HPDE6-E6E7 (cell line): ENCODE results near the gene MRPL47.
"Not testable (repeated sequence)": the region's sequence is repeated elsewhere in the genome, so short reads cannot be mapped to it uniquely, and the experiment has no call there.

ENCODE experiments used
- DNase-seq: peaks from one replicate; pipeline ENCODE4 v3.0.0; 2011; ENCODE audit warnings: missing footprints; ENCODE audit errors: extremely low spot score

MRPL47 gene

GRCh38 chr3:179604321-179605078 is at the start of gene MRPL47, which contains the start of gene NDUFB5:
TSS of gene MRPL47 (minus strand) at chr3:179604638. CDS start at chr3:179604624, 14 bp downstream.
TSS of gene NDUFB5 (plus strand) at chr3:179604794. CDS start at chr3:179604816, 22 bp downstream.
- peak; percentile 92 for DNase-seq

DNA sequence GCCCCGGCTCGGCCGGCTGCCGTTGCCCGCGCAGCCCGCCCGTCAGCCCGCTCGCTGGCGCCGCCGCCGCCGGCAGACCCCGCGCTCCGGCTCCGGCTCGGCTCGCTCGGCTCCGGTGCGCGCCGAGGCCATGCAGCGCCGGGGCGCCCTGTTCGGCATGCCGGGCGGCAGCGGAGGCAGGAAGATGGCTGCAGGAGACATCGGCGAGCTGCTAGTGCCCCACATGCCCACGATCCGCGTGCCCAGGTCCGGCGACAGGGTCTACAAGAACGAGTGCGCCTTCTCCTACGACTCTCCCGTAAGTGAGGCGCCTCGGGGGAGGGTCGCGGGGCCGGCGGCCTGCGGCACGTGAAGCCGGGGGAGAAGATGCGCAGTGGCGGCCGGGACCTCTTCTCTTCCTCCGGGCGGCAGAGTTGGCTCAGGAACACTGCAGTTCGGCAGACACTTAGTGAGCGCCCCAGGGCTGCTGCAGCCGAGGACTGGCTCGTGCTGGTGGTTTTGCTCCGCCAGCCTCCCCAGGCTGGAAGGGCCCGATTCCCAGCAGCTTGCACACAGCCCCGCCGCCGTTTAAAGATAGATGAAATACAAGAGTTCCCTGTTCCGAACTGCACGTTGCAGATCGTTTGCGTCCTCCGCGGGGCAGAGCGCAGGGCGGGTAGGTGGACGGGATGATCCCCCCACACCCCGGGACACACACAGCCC is 48.8 kb upstream of the MRPL47 start:
- DNase-seq = peak; percentile 69

- peak; percentile 50 for DNase-seq
Observed at GRCh38 chr3:179652447-179653095, 48.1 kb upstream of the MRPL47 start, which contains the start of gene USP13. TSS of gene USP13 (plus strand) at chr3:179653040. CDS start at chr3:179653226, 186 bp downstream.

DNA sequence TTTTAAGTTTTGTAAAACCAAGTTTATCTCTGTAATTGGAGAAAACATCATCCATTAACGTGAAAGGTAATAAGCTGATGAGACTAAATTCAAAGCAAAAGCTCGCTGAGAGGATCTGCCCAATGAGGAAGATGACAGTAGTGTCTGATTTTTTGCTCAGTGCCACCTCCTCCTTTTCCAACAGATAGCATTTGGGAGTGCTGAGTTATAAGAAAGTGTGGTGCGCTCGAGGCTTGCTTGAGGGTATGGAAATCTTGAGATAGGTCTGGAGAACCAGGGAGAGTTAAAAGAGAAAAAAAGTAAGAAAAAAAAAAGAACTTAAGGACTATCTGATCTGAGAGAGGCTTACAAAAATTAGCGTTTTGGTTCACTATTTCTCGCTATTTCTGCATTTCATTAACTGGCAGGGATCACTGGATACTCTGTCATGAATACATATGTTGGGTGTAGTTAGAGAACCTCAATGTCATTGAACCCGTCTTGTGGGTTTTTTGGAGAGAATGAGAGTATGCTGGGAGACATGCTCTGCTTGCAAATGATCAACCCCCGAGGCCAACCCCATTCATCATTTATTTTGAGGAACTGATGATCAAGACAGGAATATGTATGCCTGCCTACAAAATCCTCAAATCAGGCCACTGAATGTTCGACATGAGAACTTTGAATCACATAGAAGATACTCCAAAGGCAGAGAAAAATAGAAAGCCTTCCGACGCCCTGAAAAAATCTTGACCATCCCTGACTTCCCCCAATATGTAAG is 47.4 kb upstream of the MRPL47 start:
- DNase-seq = no peak

DNA sequence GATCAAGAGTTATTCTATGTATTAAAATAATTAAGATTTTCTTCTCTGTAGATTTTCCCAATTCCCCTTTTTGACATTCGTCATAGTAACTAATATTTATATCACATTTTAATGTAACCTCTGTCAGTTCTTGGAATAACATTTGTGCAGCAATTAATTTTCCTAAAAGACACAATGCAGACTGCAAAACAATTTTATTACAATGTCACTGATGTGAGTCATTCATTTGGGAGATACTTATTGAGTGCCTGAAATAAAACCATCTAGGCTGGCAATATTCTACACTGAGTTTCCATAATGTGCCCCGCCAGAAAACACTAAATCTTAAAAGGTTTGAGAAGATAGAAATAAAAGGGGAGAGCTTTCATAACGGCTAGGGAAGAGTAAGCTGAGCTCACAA is 41.7 kb upstream of the MRPL47 start:
- DNase-seq = no peak

DNA sequence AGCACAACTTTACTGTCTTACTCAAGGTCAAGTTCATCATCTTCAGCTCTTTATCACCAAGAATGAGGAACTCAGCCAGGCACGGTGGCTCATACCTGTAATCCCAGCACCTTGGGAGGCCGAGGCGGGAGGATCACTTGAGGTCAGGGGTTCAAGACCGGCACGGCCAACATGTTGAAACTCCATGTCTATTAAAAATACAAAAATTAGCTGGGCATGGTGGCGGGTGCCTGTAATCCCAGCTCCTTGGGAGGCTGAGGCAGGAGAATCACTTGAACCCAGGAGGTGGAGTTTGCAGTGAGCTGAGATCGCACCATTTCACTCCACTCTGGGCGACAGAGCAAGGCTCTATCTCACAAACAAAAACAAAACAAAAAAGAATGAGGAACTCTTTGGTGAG is 39.4 kb upstream of the MRPL47 start:
- DNase-seq = not testable (repeated sequence)

DNA sequence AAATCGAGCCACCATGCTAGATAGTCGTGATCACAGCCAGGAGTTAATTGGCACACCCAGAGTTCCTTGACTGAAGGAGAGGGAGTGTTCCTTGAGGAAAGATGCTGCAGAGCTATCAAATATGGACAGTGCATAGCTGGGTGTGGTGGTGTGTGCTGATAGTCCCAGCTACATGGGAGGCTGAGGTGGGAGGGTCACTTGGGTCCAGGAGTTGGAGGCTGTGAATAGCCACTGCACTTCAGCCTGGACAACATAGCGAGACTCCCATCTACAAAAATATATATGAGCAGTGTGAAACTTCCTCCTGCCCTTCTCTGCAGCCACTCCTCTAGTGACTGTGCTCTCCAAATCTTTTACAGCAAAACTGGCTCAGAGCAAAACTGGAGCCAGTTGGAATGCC is 38.4 kb upstream of the MRPL47 start:
- DNase-seq = no peak

DNA sequence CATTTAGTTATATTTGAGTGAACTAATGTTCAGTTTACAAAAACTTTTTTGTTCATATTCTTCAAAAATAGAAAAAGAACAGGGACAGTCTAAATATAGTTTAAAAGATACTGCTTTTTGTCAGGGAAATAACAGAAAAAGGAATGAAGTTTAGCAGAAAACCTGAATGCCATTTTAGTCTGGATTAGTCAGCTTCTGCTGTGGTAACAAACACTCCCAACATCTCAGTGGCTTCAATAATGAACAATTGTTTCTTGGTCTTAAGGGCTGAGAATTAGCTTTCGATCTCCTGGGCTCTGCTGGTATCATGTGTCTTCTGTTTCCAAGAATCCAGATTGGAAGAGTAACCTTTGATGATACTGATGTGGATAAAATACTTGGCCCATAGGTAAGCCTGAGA is 36.0 kb upstream of the MRPL47 start:
- no peak for DNase-seq

DNA sequence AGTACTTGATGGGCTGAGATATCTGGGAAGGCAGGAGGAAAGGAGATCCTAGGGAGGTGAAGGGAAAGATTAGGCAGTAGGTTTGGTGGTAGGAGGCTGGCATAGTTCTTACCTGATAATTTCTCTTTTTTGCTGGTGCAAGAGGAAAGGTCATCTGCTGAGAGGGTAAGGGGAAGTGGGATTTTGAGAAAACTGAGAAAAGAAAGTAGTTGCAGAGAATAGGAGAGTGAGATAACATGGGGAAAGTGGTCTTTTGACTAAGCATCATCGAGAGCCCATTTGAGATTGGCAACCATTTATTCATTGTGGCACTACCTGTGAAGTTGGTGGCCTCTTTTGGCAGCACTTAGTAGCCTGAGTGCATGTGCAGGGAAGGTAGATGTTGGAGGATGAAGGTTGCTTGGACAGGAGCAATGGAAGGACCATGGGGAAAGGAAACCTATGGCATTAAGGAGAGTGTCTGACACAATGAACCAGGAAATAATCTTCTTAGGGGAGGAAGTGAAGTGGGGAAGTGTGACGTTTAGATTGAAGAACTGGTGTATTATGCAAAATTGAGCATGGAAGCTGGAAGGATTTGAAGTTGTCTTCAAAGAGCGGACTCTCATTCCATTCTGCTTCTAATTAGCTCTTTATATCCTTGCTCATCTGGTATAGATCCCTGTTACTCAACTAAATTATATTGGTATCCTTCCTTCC is 26.5 kb upstream of the MRPL47 start:
- DNase-seq = no peak

GRCh38 chr3:179624451-179624850 is 20.0 kb upstream of the MRPL47 start:
- DNase-seq = no peak

DNA sequence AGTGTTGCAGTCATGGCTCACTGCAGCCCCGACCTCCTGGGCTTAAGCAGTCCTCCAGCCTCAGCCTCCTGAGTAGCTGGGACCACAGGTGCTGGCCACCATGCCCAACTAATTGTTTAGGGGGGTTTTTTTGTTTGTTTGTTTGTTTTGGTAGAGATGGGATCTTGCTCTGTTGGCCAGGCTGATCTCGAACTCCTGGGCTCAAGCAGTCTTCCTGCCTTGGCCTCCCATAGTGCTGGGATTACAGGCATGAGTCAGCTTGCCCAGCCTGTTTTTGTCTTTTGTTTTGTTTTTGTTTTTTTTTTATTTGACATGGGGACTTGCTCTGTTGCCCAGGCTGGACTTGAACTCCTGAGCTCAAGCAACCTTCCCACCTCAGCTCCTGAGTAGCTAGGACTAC is 17.6 kb upstream of the MRPL47 start:
- DNase-seq = no peak

DNA sequence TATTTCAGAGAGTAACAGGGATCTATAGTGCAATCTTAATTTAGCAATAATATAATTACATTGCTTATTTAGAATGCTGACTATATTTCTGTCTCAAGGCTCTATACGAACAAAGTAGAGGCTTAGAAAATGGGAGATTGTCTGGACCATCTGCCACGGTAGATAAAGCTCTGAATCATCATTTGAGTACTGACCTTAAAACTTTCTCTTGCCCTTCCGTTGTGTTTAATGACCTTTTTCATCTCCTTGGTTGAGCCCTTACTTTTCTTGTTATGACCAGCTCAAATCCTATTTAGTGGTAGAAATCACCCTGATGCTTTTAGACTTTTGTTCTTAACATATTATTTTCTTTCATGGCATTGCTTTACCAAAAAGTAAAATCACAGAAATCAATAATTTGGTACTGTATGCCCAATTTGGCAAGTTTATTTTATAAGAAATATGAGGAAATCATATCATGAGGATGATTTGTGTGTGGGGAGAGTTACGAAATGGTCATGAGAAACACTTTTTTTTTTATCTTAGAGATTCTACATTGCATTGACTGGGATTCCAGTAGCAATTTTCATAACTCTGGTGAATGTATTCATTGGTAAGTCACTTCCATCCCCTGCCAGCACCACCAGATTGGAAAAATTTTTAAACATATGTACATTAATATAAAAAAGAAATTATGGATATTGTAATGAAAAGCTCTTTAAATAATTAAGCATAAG is 11.2 kb upstream of the MRPL47 start:
- no peak for DNase-seq

DNA sequence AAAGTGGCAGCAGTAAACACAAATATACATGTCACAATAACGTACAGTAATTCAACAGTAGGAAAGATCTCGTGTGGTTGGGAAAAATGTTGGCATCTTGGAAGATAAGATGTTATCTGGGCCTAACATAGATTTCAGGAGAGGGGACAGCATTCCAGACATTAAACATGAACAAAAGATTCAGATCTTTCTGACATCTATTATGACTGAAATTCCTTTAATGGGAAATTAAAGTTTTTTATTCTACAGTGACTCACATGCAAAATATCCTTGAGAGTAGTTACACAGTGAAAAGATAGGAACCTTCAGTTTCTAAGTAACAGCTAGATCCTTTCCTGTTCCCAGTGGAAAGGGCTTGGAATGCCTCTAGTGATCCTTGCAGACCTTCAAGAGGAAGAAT is 9.4 kb upstream of the MRPL47 start:
- DNase-seq = no peak

DNA sequence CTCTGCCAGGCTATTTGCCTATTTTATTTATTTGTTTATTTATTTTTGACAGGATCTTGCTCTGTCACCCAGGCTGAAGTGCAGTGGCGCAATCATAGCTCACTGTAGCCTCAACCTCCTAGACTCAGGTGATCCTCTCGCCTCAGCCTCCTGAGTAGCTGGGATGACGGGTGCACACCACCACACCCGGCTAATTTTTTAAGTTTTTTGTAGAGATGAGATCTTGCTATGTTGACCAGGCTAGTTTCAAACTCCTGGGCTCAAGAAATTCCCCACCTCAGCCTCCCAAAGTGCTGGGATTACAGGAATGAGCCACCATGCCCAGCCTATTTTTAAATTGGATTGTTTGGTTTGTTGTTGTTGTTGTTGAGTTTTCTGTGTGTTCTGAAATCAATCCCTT is 5.6 kb upstream of the MRPL47 start:
- DNase-seq = no peak

- DNase-seq = no peak
Observed at GRCh38 chr3:179608931-179609720, 4.7 kb upstream of the MRPL47 start.

DNA sequence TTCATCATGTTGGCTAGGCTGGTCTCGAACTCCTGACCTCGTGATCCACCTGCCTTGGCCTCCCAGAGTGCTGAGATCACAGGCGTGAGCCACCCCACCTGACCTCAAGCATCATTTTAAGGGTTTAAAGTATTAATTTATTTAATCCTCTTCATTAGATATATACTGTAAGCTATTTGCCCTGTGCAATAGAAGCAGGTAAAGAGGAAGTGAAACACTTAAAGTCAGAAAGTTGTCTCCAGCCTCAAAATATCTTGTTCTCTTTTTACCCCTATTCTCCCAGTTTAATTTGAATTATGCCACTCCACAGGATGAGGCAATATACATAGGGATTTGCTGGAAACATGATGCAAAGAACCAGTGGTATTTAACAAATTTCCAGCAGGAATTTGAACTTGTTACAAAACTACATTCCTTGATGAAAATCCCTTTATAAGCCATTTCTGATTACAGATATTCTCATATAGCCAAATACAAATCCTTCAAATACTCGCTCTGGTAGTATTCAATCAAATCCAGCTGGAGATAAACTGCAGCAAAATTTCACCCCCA is 2.2 kb upstream of the MRPL47 start:
- no peak for DNase-seq

DNA sequence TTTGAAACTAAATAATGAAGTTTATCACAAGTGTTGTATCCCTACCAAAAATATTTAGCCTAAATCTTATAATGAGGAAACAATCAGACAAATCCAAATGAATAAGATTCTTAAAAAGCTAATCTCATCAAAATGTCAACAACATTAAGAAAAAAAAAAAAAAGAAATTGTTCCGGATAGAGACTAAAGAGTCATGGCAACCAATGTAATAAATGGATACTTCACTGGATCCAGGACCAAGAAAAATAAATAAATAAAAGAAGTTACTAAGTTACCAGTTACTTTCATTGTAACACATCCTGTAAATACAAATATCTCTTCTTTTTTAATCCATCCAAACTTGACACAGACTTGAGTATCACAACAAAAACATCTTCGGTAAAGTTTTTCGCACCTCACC is 607 bp downstream of the MRPL47 start:
- no peak for DNase-seq

DNA sequence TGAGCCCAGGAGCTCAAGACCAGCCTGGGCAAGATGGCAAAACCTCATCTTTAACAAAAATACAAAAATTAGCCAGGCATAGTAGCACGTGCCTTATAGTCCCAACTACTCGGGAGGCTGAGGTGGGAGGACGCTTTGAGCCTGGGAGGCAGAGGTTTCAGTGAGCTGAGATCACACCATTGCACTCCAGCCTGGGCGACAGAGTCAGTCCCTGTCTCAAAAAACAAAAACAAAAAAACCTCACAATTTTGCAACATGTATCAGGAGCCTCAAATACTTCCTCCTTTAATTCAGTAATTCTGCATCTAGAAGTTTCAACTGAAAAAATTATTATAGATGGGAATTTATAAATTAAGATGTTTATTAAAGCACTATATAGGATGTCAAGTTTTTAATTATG is 1.1 kb downstream of the MRPL47 start:
- DNase-seq = no peak

- no peak for DNase-seq
Observed at GRCh38 chr3:179599531-179599930, 4.9 kb downstream of the MRPL47 start.
